ENCODE data around the gene NADK2. TPM values are rescaled to one million over a fixed set of nuclear protein-coding genes. Genes with fewer than 3 reads are reported as not detected.

Gene NADK2, protein sequence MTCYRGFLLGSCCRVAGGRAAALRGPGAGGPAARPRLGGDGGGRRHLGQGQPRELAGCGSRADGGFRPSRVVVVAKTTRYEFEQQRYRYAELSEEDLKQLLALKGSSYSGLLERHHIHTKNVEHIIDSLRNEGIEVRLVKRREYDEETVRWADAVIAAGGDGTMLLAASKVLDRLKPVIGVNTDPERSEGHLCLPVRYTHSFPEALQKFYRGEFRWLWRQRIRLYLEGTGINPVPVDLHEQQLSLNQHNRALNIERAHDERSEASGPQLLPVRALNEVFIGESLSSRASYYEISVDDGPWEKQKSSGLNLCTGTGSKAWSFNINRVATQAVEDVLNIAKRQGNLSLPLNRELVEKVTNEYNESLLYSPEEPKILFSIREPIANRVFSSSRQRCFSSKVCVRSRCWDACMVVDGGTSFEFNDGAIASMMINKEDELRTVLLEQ
- total RNA-seq (2022; extraction: Qiagen RNA extraction), result 9.0 to 13.1 TPM (median 11.4 TPM) in 5 replicates

DNA sequence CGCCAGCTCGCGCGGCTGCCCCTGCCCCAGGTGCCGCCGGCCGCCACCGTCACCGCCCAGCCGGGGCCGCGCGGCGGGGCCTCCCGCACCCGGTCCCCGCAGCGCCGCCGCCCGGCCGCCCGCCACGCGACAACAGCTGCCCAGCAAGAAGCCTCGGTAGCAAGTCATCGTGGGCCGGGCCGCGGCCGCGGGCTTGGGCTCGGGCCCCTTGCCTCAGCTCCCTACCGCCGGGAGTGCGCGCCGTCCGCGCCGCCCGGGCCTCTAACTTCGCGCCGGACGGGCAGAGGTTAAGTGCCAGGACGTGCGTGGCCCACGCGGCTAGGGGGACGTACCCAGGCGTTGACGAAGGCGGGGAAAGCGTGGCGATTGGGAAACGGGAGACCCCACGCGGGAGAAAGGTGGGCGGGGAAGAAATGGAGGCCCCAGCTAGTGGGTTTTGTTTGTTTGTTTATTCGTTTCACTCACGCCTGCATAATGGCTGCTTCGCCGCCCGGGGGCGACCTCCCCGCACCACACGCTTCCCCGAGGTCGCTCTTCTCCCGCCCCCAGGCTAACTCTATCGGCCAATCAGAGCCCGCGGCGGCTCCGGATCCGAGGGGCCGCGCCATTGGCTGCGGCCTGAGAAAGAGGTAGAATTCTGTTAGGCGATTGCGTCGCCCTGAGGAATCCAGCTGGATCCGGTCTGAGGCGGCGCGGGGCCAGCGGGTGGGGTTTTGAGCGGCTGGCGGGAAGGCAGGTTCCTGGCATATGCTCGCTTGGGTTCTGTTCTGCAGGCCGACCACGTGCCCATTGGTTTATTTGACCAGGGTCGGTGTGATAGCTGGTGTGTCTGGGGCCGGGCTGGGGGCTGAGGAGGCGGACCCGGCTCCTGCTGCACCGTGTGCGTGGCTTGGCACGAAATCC, at the start of gene NADK2:
Gene NADK2, minus strand, starts transcription at position 295 of the 903 bp plus-strand sequence. Its CDS starts 127 bp downstream, at position 168.

DNA sequence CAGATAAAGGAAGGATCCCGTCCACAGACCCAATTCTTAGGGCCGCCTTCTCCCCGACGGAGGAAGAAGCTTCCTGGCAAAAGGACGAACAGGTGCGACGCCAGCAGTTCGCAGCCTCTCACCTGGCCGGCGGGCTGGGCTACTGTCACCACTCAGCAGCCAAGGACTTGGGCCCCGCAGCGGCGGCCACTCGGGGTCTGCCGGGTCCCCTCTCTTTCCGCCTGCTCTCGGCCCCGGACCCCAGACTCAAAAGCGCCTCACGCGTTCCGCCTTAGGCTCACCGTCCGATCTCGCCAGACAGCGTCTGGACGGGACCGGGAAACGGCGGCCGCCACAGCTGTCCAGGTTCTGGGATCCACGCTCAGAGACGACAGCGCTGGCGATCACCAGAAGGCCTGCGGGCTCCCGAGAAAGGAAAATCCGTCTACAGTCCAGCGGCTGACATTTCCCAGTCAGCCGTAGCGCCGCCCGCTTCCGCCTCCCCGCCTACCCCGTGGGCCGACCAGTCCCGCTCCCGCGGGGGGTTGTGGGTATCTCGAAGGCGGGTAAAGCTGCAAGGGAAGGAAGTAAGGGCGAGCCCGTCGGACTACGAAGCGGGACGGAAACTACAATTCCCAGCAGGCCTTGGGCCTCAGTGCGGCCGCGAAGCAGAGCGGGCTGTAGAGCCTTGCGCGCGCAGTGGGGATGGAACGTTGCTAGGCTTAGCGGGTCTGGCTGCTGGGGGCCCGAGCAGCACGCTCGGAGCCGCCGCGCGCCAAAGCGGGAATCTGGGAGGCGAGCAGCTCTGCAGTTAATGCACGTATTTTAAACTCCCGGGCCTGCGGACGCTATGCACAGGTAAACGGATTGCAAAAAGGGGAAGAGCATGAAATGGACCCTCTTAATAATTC, 90.0 kb downstream of the NADK2 start, which contains the start of the genes LMBRD2 and SKP2:
Gene LMBRD2, minus strand, starts transcription at position 454 of the 890 bp plus-strand sequence. CDS start 8,538 bp downstream, outside the sequence.
Gene SKP2, plus strand, starts transcription at position 678 of the 890 bp plus-strand sequence. Its CDS starts 152 bp downstream, at position 830.

Other genes with a start within 250 kb of the NADK2 start
- not detected in 5 replicates for gene UGT3A2, start 175.0 kb downstream of the NADK2 start, total RNA-seq (2022; extraction: Qiagen RNA extraction)
- 1.00 to 1.9 TPM (median 1.5 TPM) in 5 replicates for gene LMBRD2, start 90.0 kb downstream of the NADK2 start, total RNA-seq (2022; extraction: Qiagen RNA extraction)
- 18.4 to 21.1 TPM (median 18.9 TPM) in 5 replicates for gene SKP2, start 89.8 kb downstream of the NADK2 start, total RNA-seq (2022; extraction: Qiagen RNA extraction)
- gene RANBP3L, start 60.0 kb upstream of the NADK2 start, total RNA-seq (2022; extraction: Qiagen RNA extraction), result not detected in 5 replicates

All from A549 treated with AZD2906 at 1 μM for 4 hours (cell line).